ENCODE results near the gene HTR2A. TPM values are rescaled to one million over a fixed set of nuclear protein-coding genes. Genes with fewer than 3 reads are reported as not detected.
"Not testable (repeated sequence)": the region's sequence is repeated elsewhere in the genome, so short reads cannot be mapped to it uniquely, and the experiment has no call there.

The HTR2A gene
- total RNA-seq, 1 experiment from 2014 or later, result not detected

- no peak for DNase-seq (ENCODE audit: low read depth)
- in situ Hi-C loops (cut with HindIII; ENCODE audit: low pct_unique_long_range_greater_than_20kb, low sequenced_read_pairs), result no loop called here
Measured at GRCh38 chr13:46830405-46831005, 66.3 kb downstream of the HTR2A start.

GRCh38 chr13:46822551-46822950 lies 74.3 kb downstream of the HTR2A start:
- in situ Hi-C loops (cut with HindIII; ENCODE audit: low pct_unique_long_range_greater_than_20kb, low sequenced_read_pairs), result no loop called here
- DNase-seq (ENCODE audit: low read depth), result no peak

- in situ Hi-C loops (cut with HindIII; ENCODE audit: low pct_unique_long_range_greater_than_20kb, low sequenced_read_pairs), result no loop called here
Measured at GRCh38 chr13:46817838-46818476, 78.9 kb downstream of the HTR2A start.

GRCh38 chr13:46817095-46817494 lies 79.8 kb downstream of the HTR2A start:
- no peak for DNase-seq (ENCODE audit: low read depth)
- in situ Hi-C loops (cut with HindIII; ENCODE audit: low pct_unique_long_range_greater_than_20kb, low sequenced_read_pairs), result no loop called here

More at GRCh38 chr13:46817838-46818476, 78.9 kb downstream of the HTR2A start:
- no peak for DNase-seq (ENCODE audit: low read depth)

- DNase-seq (ENCODE audit: low read depth), result no peak
- in situ Hi-C loops (cut with HindIII; ENCODE audit: low pct_unique_long_range_greater_than_20kb, low sequenced_read_pairs), result no loop called here
Measured at GRCh38 chr13:46816371-46816770, 80.5 kb downstream of the HTR2A start.

- no peak for DNase-seq (ENCODE audit: low read depth)
- in situ Hi-C loops (cut with HindIII; ENCODE audit: low pct_unique_long_range_greater_than_20kb, low sequenced_read_pairs), result no loop called here
Measured at GRCh38 chr13:46812301-46812797, 84.5 kb downstream of the HTR2A start.

- no peak for DNase-seq (ENCODE audit: low read depth)
- in situ Hi-C loops (cut with HindIII; ENCODE audit: low pct_unique_long_range_greater_than_20kb, low sequenced_read_pairs), result no loop called here
Measured at GRCh38 chr13:46810440-46810839, 86.4 kb downstream of the HTR2A start.

- DNase-seq (ENCODE audit: low read depth); in situ Hi-C loops (cut with HindIII; ENCODE audit: low pct_unique_long_range_greater_than_20kb, low sequenced_read_pairs): not testable (repeated sequence)
Measured at GRCh38 chr13:46804921-46805320, 91.9 kb downstream of the HTR2A start.

GRCh38 chr13:46804391-46804815 lies 92.5 kb downstream of the HTR2A start:
- in situ Hi-C loops (cut with HindIII; ENCODE audit: low pct_unique_long_range_greater_than_20kb, low sequenced_read_pairs), result no loop called here
- peak; percentile 58 for DNase-seq (ENCODE audit: low read depth)

- in situ Hi-C loops (cut with HindIII; ENCODE audit: low pct_unique_long_range_greater_than_20kb, low sequenced_read_pairs), result no loop called here
- DNase-seq (ENCODE audit: low read depth), result no peak
Measured at GRCh38 chr13:46803586-46803985, 93.3 kb downstream of the HTR2A start.

- in situ Hi-C loops (cut with HindIII; ENCODE audit: low pct_unique_long_range_greater_than_20kb, low sequenced_read_pairs), result no loop called here
- DNase-seq (ENCODE audit: low read depth), result no peak
Measured at GRCh38 chr13:46801858-46802257, 95.0 kb downstream of the HTR2A start.

GRCh38 chr13:46799139-46799538 lies 97.7 kb downstream of the HTR2A start:
- in situ Hi-C loops (cut with HindIII; ENCODE audit: low pct_unique_long_range_greater_than_20kb, low sequenced_read_pairs), result no loop called here
- no peak for DNase-seq (ENCODE audit: low read depth)

GRCh38 chr13:46797501-46798237 lies 99.2 kb downstream of the HTR2A start:
- no peak for DNase-seq (ENCODE audit: low read depth)

GRCh38 chr13:46796515-46797474 lies 100.1 kb downstream of the HTR2A start, which contains the start of gene ESD:
ESD (minus strand) TSS chr13:46797161; CDS start chr13:46791413, 5,748 bp downstream.
- in situ Hi-C loops (cut with HindIII; ENCODE audit: low pct_unique_long_range_greater_than_20kb, low sequenced_read_pairs), result no loop called here
- DNase-seq (ENCODE audit: low read depth), result peak; percentile 89

More at GRCh38 chr13:46797501-46798237, 99.2 kb downstream of the HTR2A start:
- in situ Hi-C loops (cut with HindIII; ENCODE audit: low pct_unique_long_range_greater_than_20kb, low sequenced_read_pairs), result no loop called here

GRCh38 chr13:46796129-46796514 lies 100.7 kb downstream of the HTR2A start:
- in situ Hi-C loops (cut with HindIII; ENCODE audit: low pct_unique_long_range_greater_than_20kb, low sequenced_read_pairs), result no loop called here
- no peak for DNase-seq (ENCODE audit: low read depth)

- in situ Hi-C loops (cut with HindIII; ENCODE audit: low pct_unique_long_range_greater_than_20kb, low sequenced_read_pairs), result no loop called here
- no peak for DNase-seq (ENCODE audit: low read depth)
Measured at GRCh38 chr13:46795321-46795720, 101.5 kb downstream of the HTR2A start.

GRCh38 chr13:46783504-46783903 lies 113.3 kb downstream of the HTR2A start:
- DNase-seq (ENCODE audit: low read depth), result no peak
- in situ Hi-C loops (cut with HindIII; ENCODE audit: low pct_unique_long_range_greater_than_20kb, low sequenced_read_pairs), result no loop called here

GRCh38 chr13:46782691-46783090 lies 114.2 kb downstream of the HTR2A start:
- no peak for DNase-seq (ENCODE audit: low read depth)
- in situ Hi-C loops (cut with HindIII; ENCODE audit: low pct_unique_long_range_greater_than_20kb, low sequenced_read_pairs), result no loop called here
